ENCODE data around the gene KCND3. TPM values are rescaled to one million over a fixed set of nuclear protein-coding genes. Genes with fewer than 3 reads are reported as not detected.

KCND3 gene
- total RNA-seq, 4 donors from 2014 or later = 1.8 to 5.3 (median 4.2) TPM

- H3K36me3 ChIP-seq = no peaks in the 10 kb centered on the region
- 32 to 78% methylated on average over 1 of the region's 1 CpG for WGBS, 2 donors
- DNase-seq = no peak
- no peaks in the 10 kb centered on the region for H3K4me1 ChIP-seq
- H3K27me3 ChIP-seq = no peaks in the 10 kb centered on the region
- no peaks in the 10 kb centered on the region for H3K9me3 ChIP-seq
- no peak overlapping the region for H3K27ac ChIP-seq
- TF ChIP-seq POLR2A (IDR thresholded peaks at IDR 0.05) = no peak
- TF ChIP-seq CTCF (IDR thresholded peaks at IDR 0.05) = no peak
- H3K4me3 ChIP-seq (replicated peaks in 1 of 3) = no peak overlapping the region
- intact Hi-C loops (cut with DNase I) = no loop called here
These were observed 51.3 kb downstream of the KCND3 start for GRCh38 chr1:111938123-111938522.

- Histone ChIP-seq H3K27ac (no peak overlapping the region), H3K36me3 (no peaks in the 10 kb centered on the region), H3K4me1 (no peaks in the 10 kb centered on the region), H3K9me3 (no peaks in the 10 kb centered on the region), H3K4me3 (replicated peaks in 1 of 3) (no peak overlapping the region), H3K27me3 (no peaks in the 10 kb centered on the region)
- WGBS, 2 donors = 58 to 67% methylated on average over 5 to 6 of the region's 6 CpGs
- DNase-seq = no peak
- TF ChIP-seq CTCF (IDR thresholded peaks at IDR 0.05) (no peak), POLR2A (IDR thresholded peaks at IDR 0.05) (no peak)
- intact Hi-C loops (cut with DNase I) = no loop called here
These were observed 52.2 kb downstream of the KCND3 start for GRCh38 chr1:111937147-111937725.

GRCh38 chr1:111934106-111934852 is 55.2 kb downstream of the KCND3 start:
- DNase-seq = no peak
- no peak for TF ChIP-seq CTCF (IDR thresholded peaks at IDR 0.05)
- TF ChIP-seq POLR2A (IDR thresholded peaks at IDR 0.05) = no peak
- Histone ChIP-seq H3K4me1 (no peaks in the 10 kb centered on the region), H3K27me3 (no peaks in the 10 kb centered on the region), H3K4me3 (replicated peaks in 1 of 3) (no peak overlapping the region), H3K9me3 (no peaks in the 10 kb centered on the region), H3K27ac (no peak overlapping the region), H3K36me3 (no peaks in the 10 kb centered on the region)
- intact Hi-C loops (cut with DNase I) = no loop called here
- 83 to 87% methylated on average over 10 of the region's 10 CpGs for WGBS, 2 donors

- TF ChIP-seq POLR2A (IDR thresholded peaks at IDR 0.05) (no peak), CTCF (IDR thresholded peaks at IDR 0.05) (no peak)
- H3K9me3 ChIP-seq = no peaks in the 10 kb centered on the region
- DNase-seq = no peak
- H3K4me1 ChIP-seq = no peaks in the 10 kb centered on the region
- intact Hi-C loops (cut with DNase I) = no loop called here
- no peak overlapping the region for H3K27ac ChIP-seq
- WGBS, 2 donors = 71 to 74% methylated on average over 3 of the region's 3 CpGs
- no peaks in the 10 kb centered on the region for H3K27me3 ChIP-seq
- H3K4me3 ChIP-seq (replicated peaks in 1 of 3) = no peak overlapping the region
- no peaks in the 10 kb centered on the region for H3K36me3 ChIP-seq
These were observed 59.1 kb downstream of the KCND3 start for GRCh38 chr1:111930356-111930755.

GRCh38 chr1:111928531-111928930 is 60.9 kb downstream of the KCND3 start:
- no peaks in the 10 kb centered on the region for H3K36me3 ChIP-seq
- TF ChIP-seq CTCF (IDR thresholded peaks at IDR 0.05) (no peak), POLR2A (IDR thresholded peaks at IDR 0.05) (no peak)
- 75 to 87% methylated on average over 4 of the region's 4 CpGs for WGBS, 2 donors

More at GRCh38 chr1:111928531-111928930, 60.9 kb downstream of the KCND3 start:
- Histone ChIP-seq H3K27me3 (no peaks in the 10 kb centered on the region), H3K9me3 (no peaks in the 10 kb centered on the region), H3K27ac (no peak overlapping the region), H3K4me3 (replicated peaks in 1 of 3) (no peak overlapping the region), H3K4me1 (no peaks in the 10 kb centered on the region)
- intact Hi-C loops (cut with DNase I) = no loop called here
- no peak for DNase-seq

All from thyroid gland (tissue), 4 donors.